ENCODE results near the gene GMPPA. TPM values are rescaled to one million over a fixed set of nuclear protein-coding genes. Genes with fewer than 3 reads are reported as not detected.

GMPPA gene
- total and polyA plus RNA-seq, 9 of the 15 experiments (the other 6 are each of a cell fraction or from before 2014, with no cell fraction given), result 7.0 to 101 (median 66.7) TPM

DNA sequence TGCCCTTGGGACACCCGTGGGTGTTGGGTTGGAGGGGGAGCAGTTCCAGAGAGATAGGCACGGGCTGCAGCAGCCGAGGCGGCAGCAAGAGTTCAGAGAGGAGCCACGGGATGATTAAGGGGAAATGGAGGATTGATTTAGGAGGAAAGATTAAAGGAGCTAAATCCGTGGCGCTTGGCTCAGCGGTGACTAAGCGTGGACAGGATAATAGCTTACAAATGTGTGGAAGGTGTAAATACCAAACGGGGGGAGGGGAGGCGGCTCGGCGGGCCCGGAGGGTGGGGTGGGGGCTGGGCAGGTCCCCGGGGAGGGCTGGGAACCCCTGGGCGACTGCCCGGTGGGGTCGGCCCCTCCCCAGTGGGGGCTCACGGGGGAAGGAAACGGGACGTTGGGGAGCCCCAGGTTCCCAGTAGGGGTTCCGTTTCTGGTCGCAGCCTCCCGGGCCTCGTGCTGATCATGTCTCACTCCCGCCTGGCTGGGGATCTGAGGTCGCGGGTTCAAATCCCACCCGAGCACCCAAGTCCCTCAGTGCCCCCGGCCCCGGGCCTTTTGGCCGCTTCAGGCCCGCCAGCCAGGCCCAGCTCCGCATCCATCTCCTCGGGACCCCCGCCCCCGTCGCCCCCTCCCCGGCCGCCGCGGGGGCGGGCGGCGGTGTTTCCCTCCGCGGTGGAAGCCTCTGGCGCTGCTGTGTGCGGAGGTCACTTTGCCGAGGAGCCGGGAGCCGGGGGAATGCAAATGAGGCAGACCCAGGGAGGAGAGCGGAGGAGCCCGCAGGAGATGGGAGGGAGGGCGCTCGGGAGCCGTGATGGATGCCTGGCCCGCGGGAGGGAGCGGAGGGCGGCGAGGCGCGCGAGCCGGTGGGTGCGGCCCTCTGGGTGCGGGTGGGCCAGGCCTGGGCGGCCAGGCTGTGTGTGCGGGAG is 23.7 kb downstream of the GMPPA start (continued):
- TF ChIP-seq FOXO4 (CRISPR knock-in tag; IDR thresholded peaks at IDR 0.05) (no peak), ZNF79 (CRISPR knock-in tag; IDR thresholded peaks at IDR 0.05; ENCODE audit: low read depth) (no peak), PHF20 (IDR thresholded peaks at IDR 0.05; ENCODE audit: partially characterized antibody) (no peak), SLC30A9 (CRISPR knock-in tag; IDR thresholded peaks at IDR 0.05) (no peak), MLX (CRISPR knock-in tag; conservative IDR thresholded peaks at IDR 0.05) (no peak), TSC22D4 (tag; IDR thresholded peaks at IDR 0.05) (no peak), BRCA1 (IDR thresholded peaks at IDR 0.05) (no peak), BRCA1 (CRISPR knock-in tag; IDR thresholded peaks at IDR 0.05) (no peak), BRF1 (IDR thresholded peaks at IDR 0.05; ENCODE audit: borderline replicate concordance, extremely low read depth, insufficient read length) (no peak), ZNF586 (CRISPR knock-in tag; conservative IDR thresholded peaks at IDR 0.05) (no peak), ZBED1 (IDR thresholded peaks at IDR 0.05) (no peak), MYNN (IDR thresholded peaks at IDR 0.05) (0 out of 2 replicates have a peak, but pooled peaks have one; percentile 22), MYNN (CRISPR knock-in tag; IDR thresholded peaks at IDR 0.05) (no peak), CC2D1A (IDR thresholded peaks at IDR 0.05) (no peak), NCOA4 (IDR thresholded peaks at IDR 0.05; ENCODE audit: partially characterized antibody) (no peak), HMGN3 (IDR thresholded peaks at IDR 0.05; ENCODE audit: borderline replicate concordance, extremely low read depth, insufficient read length, low read depth, low read length) (no peak), ZNF609 (CRISPR knock-in tag; IDR thresholded peaks at IDR 0.05; ENCODE audit: borderline replicate concordance) (no peak)

All from K562 (cell line).